ENCODE data around the gene CYB561D1. TPM values are rescaled to one million over a fixed set of nuclear protein-coding genes. Genes with fewer than 3 reads are reported as not detected.
A peak's percentile ranks its signal among the peaks of the same experiment; 100 is the strongest.

The CYB561D1 gene
- total and polyA plus RNA-seq, 3 donors from 2014 or later = 8.0 to 11.5 (median 8.0) TPM

GRCh38 chr1:109548321-109549267 is 54.7 kb downstream of the CYB561D1 start, which contains the start of gene GNAI3:
GNAI3 (plus strand) TSS chr1:109548615; CDS start chr1:109548721, 106 bp downstream.
- H3K27ac ChIP-seq = peak within 1 kb of the TSS; percentile 84 to 94
- H3K27me3 ChIP-seq = no peaks in the 10 kb centered on the region
- intact Hi-C loops (cut with DNase I; ENCODE audit: low total_unique reads) = loop anchor here (5.0 to 10.0 kb wide), 3 partner anchors 89 to 436 kb away; partner anchors contain the start of gene AHCYL1
- H3K4me3 ChIP-seq = peak within 1 kb of the TSS; percentile 75 to 81
- peaks cover 16% of the 10 kb centered on the region for H3K4me1 ChIP-seq
- no peaks in the 10 kb centered on the region for H3K36me3 ChIP-seq (ENCODE audit: low read depth, missing control alignments)
- TF ChIP-seq CTCF (IDR thresholded peaks at IDR 0.05) (peak in 1 of 3 experiments; percentile 18), POLR2A (IDR thresholded peaks at IDR 0.05) (peak; percentile 98)
- DNase-seq = peak; percentile 98
- H3K9me3 ChIP-seq = no peaks in the 10 kb centered on the region
- WGBS, 2 donors = 0% methylated on average over 60 to 68 of the region's 68 CpGs

Other genes starting within 250 kb of the CYB561D1 start
- 100 to 1,000 TPM; 107 to 140 TPM for gene CELSR2, start 244.6 kb upstream of the CYB561D1 start, total RNA-seq
- gene CELSR2, start 244.6 kb upstream of the CYB561D1 start, polyA plus RNA-seq (ENCODE audit: insufficient read depth, low read depth, low replicate concordance) = 59.6 TPM
- gene PSRC1, start 210.9 kb upstream of the CYB561D1 start, total RNA-seq = 10 to 100 TPM; 34.0 to 48.9 TPM
- gene PSRC1, start 210.9 kb upstream of the CYB561D1 start, polyA plus RNA-seq (ENCODE audit: insufficient read depth, low read depth, low replicate concordance) = 24.0 TPM
- under 1 TPM in 1 of 2 donors, not detected in 1; 0.99 TPM for gene MYBPHL, start 187.1 kb upstream of the CYB561D1 start, total RNA-seq
- 1.5 TPM for gene MYBPHL, start 187.1 kb upstream of the CYB561D1 start, polyA plus RNA-seq (ENCODE audit: insufficient read depth, low read depth, low replicate concordance)
- 100 to 1,000 TPM; 174 to 212 TPM for gene SORT1, start 96.2 kb upstream of the CYB561D1 start, total RNA-seq
- 110 TPM for gene SORT1, start 96.2 kb upstream of the CYB561D1 start, polyA plus RNA-seq (ENCODE audit: insufficient read depth, low read depth, low replicate concordance)
- 10 to 100 TPM; 30.9 to 56.9 TPM for gene PSMA5, start 67.6 kb upstream of the CYB561D1 start, total RNA-seq
- gene PSMA5, start 67.6 kb upstream of the CYB561D1 start, polyA plus RNA-seq (ENCODE audit: insufficient read depth, low read depth, low replicate concordance) = 72.0 TPM
- 10 to 100 TPM; 46.1 to 67.5 TPM for gene SYPL2, start 27.5 kb upstream of the CYB561D1 start, total RNA-seq
- 29.7 TPM for gene SYPL2, start 27.5 kb upstream of the CYB561D1 start, polyA plus RNA-seq (ENCODE audit: insufficient read depth, low read depth, low replicate concordance)
- gene ATXN7L2, start 10.2 kb upstream of the CYB561D1 start, total RNA-seq = 10 to 100 TPM; 40.9 to 55.2 TPM
- 28.7 TPM for gene ATXN7L2, start 10.2 kb upstream of the CYB561D1 start, polyA plus RNA-seq (ENCODE audit: insufficient read depth, low read depth, low replicate concordance)
- gene AMIGO1, start 15.6 kb downstream of the CYB561D1 start, total RNA-seq = 1 to 10 TPM; 5.1 to 6.0 TPM
- gene AMIGO1, start 15.6 kb downstream of the CYB561D1 start, polyA plus RNA-seq (ENCODE audit: insufficient read depth, low read depth, low replicate concordance) = 6.7 TPM
- 1 to 10 TPM; 2.5 to 4.1 TPM for gene GPR61, start 45.8 kb downstream of the CYB561D1 start, total RNA-seq
- 0.91 TPM for gene GPR61, start 45.8 kb downstream of the CYB561D1 start, polyA plus RNA-seq (ENCODE audit: insufficient read depth, low read depth, low replicate concordance)
- gene GNAI3, start 54.5 kb downstream of the CYB561D1 start, total RNA-seq = 1 to 10 TPM; 5.8 to 5.9 TPM
- 5.7 TPM for gene GNAI3, start 54.5 kb downstream of the CYB561D1 start, polyA plus RNA-seq (ENCODE audit: insufficient read depth, low read depth, low replicate concordance)
- gene GNAT2, start 125.5 kb downstream of the CYB561D1 start, total RNA-seq = 1 to 10 TPM; 2.8 to 3.0 TPM
- gene GNAT2, start 125.5 kb downstream of the CYB561D1 start, polyA plus RNA-seq (ENCODE audit: insufficient read depth, low read depth, low replicate concordance) = 4.1 TPM
- gene AMPD2, start 125.7 kb downstream of the CYB561D1 start, total RNA-seq = 10 to 100 TPM; 54.4 to 54.5 TPM
- 35.0 TPM for gene AMPD2, start 125.7 kb downstream of the CYB561D1 start, polyA plus RNA-seq (ENCODE audit: insufficient read depth, low read depth, low replicate concordance)
- gene GSTM4, start 162.0 kb downstream of the CYB561D1 start, total RNA-seq = 10 to 100 TPM; 58.6 to 61.8 TPM
- 42.0 TPM for gene GSTM4, start 162.0 kb downstream of the CYB561D1 start, polyA plus RNA-seq (ENCODE audit: insufficient read depth, low read depth, low replicate concordance)
- 100 to 1,000 TPM in 1 of 2 donors, 10 to 100 TPM in 1; 83.2 to 131 TPM for gene GSTM2, start 174.0 kb downstream of the CYB561D1 start, total RNA-seq
- 68.0 TPM for gene GSTM2, start 174.0 kb downstream of the CYB561D1 start, polyA plus RNA-seq (ENCODE audit: insufficient read depth, low read depth, low replicate concordance)
- gene GSTM1, start 193.7 kb downstream of the CYB561D1 start, total RNA-seq = not detected
- gene GSTM1, start 193.7 kb downstream of the CYB561D1 start, polyA plus RNA-seq (ENCODE audit: insufficient read depth, low read depth, low replicate concordance) = not detected
- 1 to 10 TPM; 5.5 to 6.5 TPM for gene GSTM5, start 218.2 kb downstream of the CYB561D1 start, total RNA-seq
- gene GSTM5, start 218.2 kb downstream of the CYB561D1 start, polyA plus RNA-seq (ENCODE audit: insufficient read depth, low read depth, low replicate concordance) = 10.6 TPM
- gene GSTM3, start 246.9 kb downstream of the CYB561D1 start, total RNA-seq = 100 to 1,000 TPM; 748 to 769 TPM
- 1,464 TPM for gene GSTM3, start 246.9 kb downstream of the CYB561D1 start, polyA plus RNA-seq (ENCODE audit: insufficient read depth, low read depth, low replicate concordance)